ENCODE measurements around the gene WSCD2. TPM values are rescaled to one million over a fixed set of nuclear protein-coding genes. Genes with fewer than 3 reads are reported as not detected.

Gene WSCD2
- total RNA-seq, 1 donor from 2014 or later, result 2.0 TPM

DNA sequence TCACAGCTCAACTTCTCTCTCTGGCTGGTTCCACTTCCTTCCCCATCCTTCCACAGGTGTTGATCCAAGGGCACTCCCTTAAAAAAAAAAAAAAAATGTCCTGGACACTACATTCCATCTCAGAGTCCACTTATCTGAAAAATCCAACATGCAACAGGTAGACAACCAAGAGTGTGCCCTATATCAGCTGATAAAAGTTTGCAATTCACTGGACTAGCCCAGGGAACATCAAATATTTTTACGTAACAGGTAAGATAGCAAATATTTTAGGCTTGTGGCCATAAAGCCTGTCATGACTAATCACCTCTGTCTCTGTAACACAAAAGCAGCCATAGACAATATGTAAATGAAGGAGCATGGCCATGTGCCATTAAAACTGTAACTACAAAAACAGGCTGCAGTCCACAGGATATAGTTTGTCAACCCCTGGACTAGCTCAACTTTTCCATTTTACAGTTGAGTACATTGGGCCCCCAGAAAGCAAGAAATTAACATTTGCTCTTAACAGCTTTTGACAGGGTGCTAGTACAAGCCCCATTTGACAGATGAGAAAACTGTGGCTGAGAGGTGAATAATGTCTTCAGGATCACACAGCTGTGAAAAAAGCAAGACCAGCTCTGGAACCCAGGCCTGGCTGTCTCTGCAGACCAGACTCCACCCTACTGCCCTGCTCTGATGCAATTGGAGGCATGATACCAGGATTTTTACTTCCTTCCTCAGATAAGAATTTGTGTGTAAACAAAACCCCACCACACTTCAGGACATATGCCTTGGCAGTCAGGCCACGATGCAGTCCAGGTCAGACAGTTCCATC lies 141.2 kb downstream of the WSCD2 start:
- no peak for DNase-seq

GRCh38 chr12:108270849-108271143 lies 141.7 kb downstream of the WSCD2 start:
- no peak for DNase-seq

- no peak for DNase-seq
These were observed 143.1 kb downstream of the WSCD2 start for GRCh38 chr12:108271951-108272872.

GRCh38 chr12:108273217-108273616 lies 144.1 kb downstream of the WSCD2 start:
- no peak for DNase-seq

- no peak for DNase-seq
These were observed 148.5 kb downstream of the WSCD2 start for GRCh38 chr12:108277613-108278012.

DNA sequence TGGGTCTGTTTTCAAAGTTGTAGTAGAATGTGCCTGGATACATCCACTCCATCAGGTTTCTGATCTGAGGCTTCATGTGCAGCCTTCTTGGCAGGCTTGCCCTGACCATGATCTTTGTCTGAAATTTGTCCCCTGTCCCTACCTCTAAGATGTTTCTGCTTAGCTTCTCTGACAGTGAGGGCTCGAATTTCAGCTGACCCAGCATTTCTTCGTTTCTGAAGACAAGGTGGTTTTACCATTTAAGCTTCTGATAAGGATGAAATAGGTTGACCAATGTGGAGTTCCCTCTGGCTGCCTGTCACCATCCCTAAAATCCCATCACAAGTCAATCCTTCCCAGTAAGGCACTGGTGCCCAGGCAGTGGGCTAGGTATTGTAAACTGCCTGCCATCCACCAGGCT lies 153.1 kb downstream of the WSCD2 start:
- no peak for DNase-seq

DNA sequence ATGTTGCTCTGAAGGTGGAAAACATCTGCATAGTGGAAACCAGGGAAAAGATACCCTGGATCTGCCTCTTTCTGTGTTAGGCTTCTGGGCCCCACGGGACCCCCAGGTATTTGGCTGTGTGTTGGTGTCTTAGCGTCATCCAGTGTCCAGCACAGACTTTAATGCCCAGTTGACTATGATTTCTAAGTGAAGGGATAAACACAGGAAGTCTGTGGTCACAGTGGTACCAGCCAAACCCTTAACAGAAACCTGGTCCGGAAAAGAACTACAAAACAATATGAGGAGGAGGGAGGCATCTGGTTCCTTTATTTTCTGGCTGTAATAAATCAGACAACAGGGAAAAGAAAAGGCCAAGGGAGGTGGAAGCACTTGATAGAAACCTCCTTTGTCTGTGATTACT lies 153.6 kb downstream of the WSCD2 start:
- DNase-seq, result no peak

GRCh38 chr12:108284163-108284562 lies 155.1 kb downstream of the WSCD2 start:
- DNase-seq, result no peak

DNA sequence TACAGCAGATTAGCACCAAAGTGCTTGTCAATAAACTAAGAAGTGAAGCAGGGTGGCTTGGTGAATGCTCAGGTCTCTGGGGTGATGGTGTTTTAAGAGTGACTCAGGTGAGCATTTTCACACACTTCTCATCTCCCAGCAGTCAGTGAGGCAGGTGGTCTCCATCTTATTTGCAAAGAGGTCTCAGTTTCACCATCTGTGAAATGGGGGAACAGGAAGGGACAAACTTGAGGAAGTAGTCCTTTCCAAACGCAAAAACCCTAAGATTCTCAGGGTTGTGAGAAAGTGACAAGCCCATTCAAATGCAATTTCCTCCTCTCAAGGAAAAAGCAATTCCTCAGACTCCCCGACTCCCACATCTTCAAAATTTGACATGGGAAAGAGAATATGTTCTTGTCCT lies 155.9 kb downstream of the WSCD2 start:
- DNase-seq, result no peak

GRCh38 chr12:108287227-108287626 lies 158.1 kb downstream of the WSCD2 start:
- DNase-seq, result no peak

GRCh38 chr12:108289350-108290161 lies 160.5 kb downstream of the WSCD2 start:
- peak; percentile 81 for DNase-seq

DNA sequence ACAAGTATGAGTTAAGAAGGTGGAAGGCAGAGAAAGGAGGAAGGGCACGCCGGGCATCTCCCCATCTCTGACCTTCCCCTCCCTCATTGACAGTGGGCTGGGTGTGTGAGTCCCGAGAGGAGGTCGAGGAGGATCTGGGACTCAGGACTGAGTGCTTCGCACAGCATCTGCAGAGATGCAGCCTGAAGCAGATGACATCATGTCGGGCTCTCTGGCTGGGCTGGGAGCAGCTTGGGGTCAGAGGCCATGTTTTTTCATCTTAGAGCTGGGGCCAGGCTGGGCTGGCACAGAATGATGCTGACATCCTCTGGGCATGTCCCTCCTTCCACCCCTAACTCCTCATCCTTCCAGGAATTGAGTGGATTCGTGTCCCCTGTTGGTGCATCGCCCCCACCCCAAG lies 166.6 kb downstream of the WSCD2 start:
- no peak for DNase-seq

- DNase-seq, result no peak
These were observed 167.9 kb downstream of the WSCD2 start for GRCh38 chr12:108296945-108297344.

DNA sequence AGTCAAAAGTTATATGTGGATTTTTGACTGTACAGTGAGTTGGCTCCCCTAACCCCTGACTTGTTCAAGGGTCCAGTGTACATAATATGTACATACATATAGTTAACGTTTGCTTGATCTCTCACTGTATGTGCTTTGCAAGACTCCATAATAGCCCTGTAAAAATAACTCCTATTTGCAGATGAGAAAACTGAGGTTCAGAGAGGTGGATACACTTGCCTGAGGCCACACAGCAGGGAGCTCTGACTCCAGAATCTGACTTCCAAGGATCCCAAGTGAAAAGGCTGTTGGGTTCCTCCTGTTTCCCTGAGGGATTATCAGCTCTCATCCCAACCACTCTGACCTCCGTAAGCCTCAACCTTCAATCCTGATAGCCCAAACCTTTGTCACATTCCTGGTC lies 168.3 kb downstream of the WSCD2 start:
- DNase-seq, result no peak

DNA sequence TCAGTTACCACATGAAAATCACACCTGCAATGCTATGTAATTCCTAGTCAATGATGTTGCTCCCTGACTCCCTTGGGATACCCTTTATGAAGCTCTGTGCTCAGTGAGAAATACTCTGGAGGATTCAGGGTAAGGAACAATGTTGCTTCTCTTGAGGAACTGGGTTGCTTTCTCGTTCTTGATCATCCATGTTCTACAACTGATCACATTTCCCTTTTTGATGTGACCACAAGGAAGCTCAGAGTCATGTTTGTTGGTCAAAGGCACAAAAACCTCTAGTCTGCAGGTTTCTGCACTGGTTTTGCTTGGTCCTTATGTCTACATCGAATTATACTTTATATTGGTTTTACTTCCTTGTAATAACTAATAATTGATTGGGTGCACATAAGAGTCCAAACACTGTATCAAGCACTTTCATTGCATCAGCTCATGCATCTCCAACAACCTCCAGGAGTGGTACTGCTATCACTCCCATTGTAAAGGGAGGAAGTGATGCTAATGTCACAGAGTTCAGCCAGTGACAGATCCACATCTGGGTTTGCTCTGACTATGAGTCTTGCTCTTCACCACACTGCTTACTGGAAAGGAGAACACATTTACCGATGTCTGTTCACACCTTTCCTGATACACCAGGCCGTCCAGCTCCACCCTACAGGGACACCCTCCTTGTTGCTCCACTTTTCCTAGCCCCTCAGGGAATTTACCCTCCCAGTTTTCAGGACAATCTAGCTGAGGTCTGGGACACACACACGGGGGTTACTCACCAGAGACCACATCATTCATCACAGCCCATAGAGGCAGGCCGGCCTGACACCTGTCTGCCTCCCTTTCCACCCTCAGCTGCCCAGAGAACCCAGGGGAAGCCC lies 169.0 kb downstream of the WSCD2 start:
- DNase-seq, result no peak

DNA sequence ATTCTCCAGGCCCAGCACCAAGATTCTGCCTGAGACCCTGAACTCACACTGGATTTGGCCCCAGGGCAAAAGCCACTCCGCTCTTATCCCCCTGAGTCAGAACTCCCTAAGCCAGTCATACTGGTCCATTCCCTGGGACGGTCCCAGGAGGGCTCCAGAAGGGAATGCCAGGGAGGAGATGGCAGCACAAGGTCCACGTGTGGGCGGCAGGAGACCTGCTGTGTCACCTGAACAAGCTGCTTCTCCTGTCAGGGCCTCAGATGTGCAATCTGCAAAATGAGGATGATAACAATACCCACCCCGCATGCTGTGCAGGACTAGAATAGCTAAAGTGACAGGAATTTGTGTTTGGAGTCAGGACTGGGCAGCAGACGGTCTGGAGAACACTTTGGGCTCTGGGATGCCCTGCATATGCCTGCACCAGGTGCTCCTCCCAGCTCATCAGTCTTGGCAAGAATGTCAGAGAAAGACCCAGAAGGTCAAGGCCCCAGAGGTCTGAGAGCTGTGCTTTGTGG lies 169.7 kb downstream of the WSCD2 start:
- DNase-seq, result no peak

DNA sequence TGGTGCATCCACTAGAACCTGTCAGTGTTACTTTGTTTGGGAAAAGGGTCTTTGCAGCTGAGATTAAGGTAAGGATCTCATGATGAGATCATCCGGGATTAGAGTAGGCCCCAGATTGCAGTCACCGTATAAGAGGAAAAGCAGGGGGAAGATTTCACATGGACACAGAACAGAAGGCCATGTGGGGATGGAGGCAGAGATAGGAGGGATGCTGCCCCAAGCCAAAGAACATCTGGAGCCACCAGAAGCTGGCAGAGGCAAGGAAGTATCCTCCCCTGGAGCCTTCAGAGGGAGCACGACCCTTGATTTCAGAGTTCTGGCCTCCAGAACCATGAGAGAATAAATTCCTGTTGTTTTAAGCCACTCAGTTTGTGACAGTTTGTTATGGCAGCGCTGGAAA lies 170.4 kb downstream of the WSCD2 start:
- DNase-seq, result no peak

Data from skin of body (tissue), 2 donors.